Esophagus muscularis mucosa (tissue), 4 donors: ENCODE results near the gene MT1H. TPM values are rescaled to one million over a fixed set of nuclear protein-coding genes. Genes with fewer than 3 reads are reported as not detected.

Experiments used
- DNase-seq: peaks from one replicate; pipeline ENCODE4 v3.0.0-alpha.2; 2017; ENCODE audit errors: extremely low spot score
- H3K27ac ChIP-seq, 4 donors: fragments of 200-600 bp; sonication (generic); replicated peaks in 1 of 4; 1 replicate in 3 of 4; 2 replicates in 1 of 4; pipeline ENCODE4 v1.5.1; 2016 to 2019; ENCODE audit warnings: mild to moderate bottlenecking in 1 of 4
- H3K27me3 ChIP-seq, 4 donors: fragments of 200-600 bp; sonication (generic); one replicate each; pipeline versions ENCODE4 v1.5.1 to v1.6.0; 2016 to 2019
- H3K36me3 ChIP-seq, 4 donors: fragments of 200-600 bp; sonication (generic); one replicate each; pipeline ENCODE4 v1.5.1; 2016 to 2019
- H3K4me1 ChIP-seq, 4 donors: fragments of 200-600 bp; sonication (generic); one replicate each; pipeline ENCODE4 v1.5.1; 2016 to 2019
- H3K4me3 ChIP-seq, 4 donors: fragments of 200-600 bp; sonication (generic); 1 replicate in 2 of 4; 2 replicates in 2 of 4; pipeline ENCODE4 v1.5.1; 2016 to 2019; ENCODE audit warnings: mild to moderate bottlenecking in 4 of 4, moderate library complexity in 1 of 4
- H3K9me3 ChIP-seq, 4 donors: fragments of 200-600 bp; sonication (generic); 1 replicate in 3 of 4; 2 replicates in 1 of 4; pipeline ENCODE4 v1.5.1; 2016 to 2019
- CTCF ChIP-seq, 3 experiments: fragments of 200-600 bp in 2 of 3; fragments of 450-650 bp in 1 of 3; sonication (generic) in 2 of 3; IDR thresholded peaks; one replicate each; pipeline ENCODE4 v1.5.1; 2017 to 2019; ENCODE audit warnings: antibody characterized with exemption in 3 of 3, mild to moderate bottlenecking in 2 of 3, moderate library complexity in 1 of 3
- EP300 ChIP-seq: sonication (generic); formaldehyde crosslinking; IDR thresholded peaks from one replicate; pipeline ENCODE4 v1.6.1; 2017; ENCODE audit warnings: antibody characterized with exemption
- POLR2A ChIP-seq: fragments of 450-650 bp; IDR thresholded peaks from one replicate; pipeline ENCODE4 v1.6.1; 2017; ENCODE audit warnings: antibody characterized with exemption, moderate library complexity, mild to moderate bottlenecking, low read depth
- POLR2AphosphoS5 ChIP-seq, 2 donors: sonication (generic); formaldehyde crosslinking; IDR thresholded peaks; one replicate each; pipeline ENCODE4 v1.6.1; 2017; ENCODE audit warnings: antibody characterized with exemption in 2 of 2
- WGBS: methylation state at CpG from one replicate; pipeline ENCODE4 v1.1.5; 2018; 5-methylcytosine and 5-hydroxymethylcytosine counted together
- intact Hi-C: fragments of 100-400 bp; cut with DNase I; formaldehyde crosslinking; loops from one replicate; pipeline ENCODE4 v1.15.1; 2023
- total RNA-seq, 4 donors: library from RNA; depleted of rRNA; stranded (reverse); fragments of >200 nt; gene quantifications; one replicate each; pipeline versions ENCODE4 v1.1.0 to v1.2.1, GENCODE V29; 2016

Gene MT1H
- total RNA-seq, 4 donors from 2014 or later, result not detected

GRCh38 chr16:56679078-56679730, 9.6 kb downstream of the MT1H start:
- peaks cover 35 to 43% (median 37%) of the 10 kb centered on the region in 4 donors for H3K4me1 ChIP-seq
- 100% methylated on average over 3 of the region's 3 CpGs for WGBS
- TF ChIP-seq EP300, result no peak
- no peak for TF ChIP-seq CTCF (IDR thresholded peaks at IDR 0.05)
- H3K9me3 ChIP-seq, result no peaks in the 10 kb centered on the region
- H3K36me3 ChIP-seq, result no peaks in the 10 kb centered on the region
- H3K4me3 ChIP-seq, result no peak overlapping the region
- intact Hi-C loops, result no loop called here
- H3K27ac ChIP-seq, result no peak overlapping the region
- no peak for DNase-seq
- H3K27me3 ChIP-seq, result peaks cover 0 to 32% (median 10%) of the 10 kb centered on the region in 4 donors

- Histone ChIP-seq H3K4me3 (no peak overlapping the region), H3K9me3 (no peaks in the 10 kb centered on the region), H3K4me1 (peaks cover 36 to 49% (median 43%) of the 10 kb centered on the region in 4 donors), H3K36me3 (no peaks in the 10 kb centered on the region), H3K27ac (no peak overlapping the region), H3K27me3 (peaks cover 0 to 26% (median 10%) of the 10 kb centered on the region in 4 donors)
- intact Hi-C loops, result loop anchor here (5.0 kb wide), 1 partner anchor 43 kb away; the partner anchor contains the start of gene MT1A
- 86% methylated on average over 6 of the region's 6 CpGs for WGBS
- no peak for DNase-seq
- TF ChIP-seq POLR2AphosphoS5 (IDR thresholded peaks at IDR 0.05), result no peak
- no peak for TF ChIP-seq CTCF (IDR thresholded peaks at IDR 0.05)
- TF ChIP-seq POLR2A, result no peak
- TF ChIP-seq EP300, result no peak
Measured at GRCh38 chr16:56679818-56680217, 10.2 kb downstream of the MT1H start.

- TF ChIP-seq EP300 (peak; percentile 98), CTCF (IDR thresholded peaks at IDR 0.05) (no peak), POLR2A (peak; percentile 99), POLR2AphosphoS5 (IDR thresholded peaks at IDR 0.05) (peak; percentile 95 to 99)
- no peaks in the 10 kb centered on the region for H3K36me3 ChIP-seq
- H3K27ac ChIP-seq, result peak within 1 kb of the TSS; percentile 67 to 86 (median 84)
- peaks cover 0 to 7% (median 5%) of the 10 kb centered on the region in 4 donors for H3K9me3 ChIP-seq
- intact Hi-C loops, result loop anchor here (2.0 to 5.0 kb wide), 2 partner anchors 45 to 73 kb away; partner anchors contain the start of genes MT1A and MT2A
- H3K27me3 ChIP-seq, result peaks cover 0 to 3% (median 0%) of the 10 kb centered on the region in 4 donors
- 1% methylated on average over 16 of the region's 49 CpGs for WGBS
- peak; percentile 98 for DNase-seq
- H3K4me1 ChIP-seq, result peaks cover 35 to 50% (median 42%) of the 10 kb centered on the region in 4 donors
- peak within 1 kb of the TSS; percentile 51 to 68 (median 62) for H3K4me3 ChIP-seq
Measured at GRCh38 chr16:56681939-56682702, 12.5 kb downstream of the MT1H start, which contains the start of gene MT1X. Gene MT1X, plus strand, starts transcription at chr16:56682470. Its CDS starts 71 bp downstream, at chr16:56682541.

- 38% methylated on average over 7 of the region's 8 CpGs for WGBS
- intact Hi-C loops, result loop anchor here (2.0 to 5.0 kb wide), 2 partner anchors 46 to 74 kb away; partner anchors contain the start of genes MT1A and MT2A
Measured at GRCh38 chr16:56682703-56683397, 13.2 kb downstream of the MT1H start.

More at GRCh38 chr16:56682703-56683397, 13.2 kb downstream of the MT1H start:
- no peak for DNase-seq
- Histone ChIP-seq H3K4me3 (peak overlapping the region; percentile 51 to 68 (median 62)), H3K9me3 (peaks cover 0 to 7% (median 6%) of the 10 kb centered on the region in 4 donors), H3K4me1 (peaks cover 35 to 50% (median 42%) of the 10 kb centered on the region in 4 donors), H3K27ac (peak overlapping the region; percentile 67 to 86 (median 84)), H3K36me3 (no peaks in the 10 kb centered on the region), H3K27me3 (no peaks in the 10 kb centered on the region)
- TF ChIP-seq POLR2A, result no peak
- TF ChIP-seq EP300, result no peak
- TF ChIP-seq POLR2AphosphoS5 (IDR thresholded peaks at IDR 0.05), result no peak
- TF ChIP-seq CTCF (IDR thresholded peaks at IDR 0.05), result no peak
